SU-DHL-6 (cell line): ENCODE data around the gene WFDC6.

ENCODE experiments used
- H2AFZ ChIP-seq: fragments of 200-600 bp; sonication (generic); 2 replicates; pipeline ENCODE4 v1.6.1; 2014; ENCODE audit warnings: low read depth, mild to moderate bottlenecking, moderate library complexity, mixed read lengths, antibody characterized with exemption, low read length; ENCODE audit not compliant: severe bottlenecking
- H3F3A ChIP-seq: fragments of 200-600 bp; shearing (Covaris generic); 2 replicates; pipeline ENCODE4 v1.6.0; 2016; ENCODE audit warnings: antibody characterized with exemption, mild to moderate bottlenecking; ENCODE audit not compliant: insufficient read depth
- H3K27ac ChIP-seq: fragments of 200-600 bp; sonication (generic); 2 replicates; pipeline ENCODE4 v1.5.1; 2016; ENCODE audit warnings: low read depth, mild to moderate bottlenecking, low read length, moderate library complexity, mixed read lengths
- H3K27me3 ChIP-seq: fragments of 200-600 bp; sonication (generic), shearing (Covaris generic); 2 replicates; pipeline ENCODE4 v1.6.0; 2014; ENCODE audit warnings: mild to moderate bottlenecking, low read length
- H3K36me3 ChIP-seq: fragments of 200-600 bp; sonication (generic); 2 replicates; pipeline ENCODE4 v1.6.1; 2014; ENCODE audit warnings: mild to moderate bottlenecking, low read length, mixed read lengths
- H3K4me2 ChIP-seq: fragments of 300-600, 200-600 bp; shearing (Covaris generic), sonication (generic); 2 replicates; pipeline ENCODE4 v1.6.0; 2014; ENCODE audit warnings: low read length, low read depth, mild to moderate bottlenecking; ENCODE audit not compliant: poor library complexity, severe bottlenecking
- H3K4me3 ChIP-seq: fragments of 200-600 bp; sonication (generic); 2 replicates; pipeline ENCODE4 v1.5.1; 2014; ENCODE audit warnings: antibody characterized with exemption, low read length, mild to moderate bottlenecking, mixed read lengths; ENCODE audit not compliant: insufficient read depth, poor library complexity, severe bottlenecking
- H3K79me2 ChIP-seq: fragments of 200-600 bp; sonication (generic); 2 replicates; pipeline ENCODE4 v1.6.1; 2014; ENCODE audit warnings: mild to moderate bottlenecking, low read length, moderate library complexity; ENCODE audit not compliant: insufficient read depth
- H3K9ac ChIP-seq: fragments of 200-600 bp; sonication (generic); 2 replicates; pipeline ENCODE4 v1.7.0; 2014; ENCODE audit warnings: mild to moderate bottlenecking, low read length
- H3K9me2 ChIP-seq: fragments of 200-600 bp; sonication (generic); replicated peaks from 2 replicates; pipeline ENCODE4 v1.6.1; 2014; ENCODE audit warnings: low read length; ENCODE audit not compliant: insufficient read depth
- H3K9me3 ChIP-seq: fragments of 200-600 bp; sonication (generic); 2 replicates; pipeline ENCODE4 v1.6.1; 2014; ENCODE audit warnings: low read length, mixed read lengths; ENCODE audit not compliant: insufficient read depth
- H4K20me1 ChIP-seq: fragments of 200-600 bp; sonication (generic); 2 replicates; pipeline ENCODE4 v1.6.1; 2014; ENCODE audit warnings: low read depth, mild to moderate bottlenecking, antibody characterized with exemption, low read length, moderate library complexity, mixed read lengths
- EZH2phosphoT487 ChIP-seq: fragments of 200-600 bp; sonication (generic), shearing (Covaris generic); conservative IDR thresholded peaks from 2 replicates; pipeline ENCODE4 v1.6.1; 2018; ENCODE audit warnings: mild to moderate bottlenecking, antibody characterized with exemption, low read length, moderate library complexity, mixed read lengths
- TF ChIP-seq, protein P1 (sequence below): fragments of 200-600 bp; sonication (generic); IDR thresholded peaks from one replicate; pipeline ENCODE4 v1.5.1; 2017; ENCODE audit warnings: antibody characterized with exemption, mild to moderate bottlenecking, low read length, moderate library complexity; ENCODE audit not compliant: insufficient read depth, poor library complexity, severe bottlenecking

The WFDC6 gene

DNA sequence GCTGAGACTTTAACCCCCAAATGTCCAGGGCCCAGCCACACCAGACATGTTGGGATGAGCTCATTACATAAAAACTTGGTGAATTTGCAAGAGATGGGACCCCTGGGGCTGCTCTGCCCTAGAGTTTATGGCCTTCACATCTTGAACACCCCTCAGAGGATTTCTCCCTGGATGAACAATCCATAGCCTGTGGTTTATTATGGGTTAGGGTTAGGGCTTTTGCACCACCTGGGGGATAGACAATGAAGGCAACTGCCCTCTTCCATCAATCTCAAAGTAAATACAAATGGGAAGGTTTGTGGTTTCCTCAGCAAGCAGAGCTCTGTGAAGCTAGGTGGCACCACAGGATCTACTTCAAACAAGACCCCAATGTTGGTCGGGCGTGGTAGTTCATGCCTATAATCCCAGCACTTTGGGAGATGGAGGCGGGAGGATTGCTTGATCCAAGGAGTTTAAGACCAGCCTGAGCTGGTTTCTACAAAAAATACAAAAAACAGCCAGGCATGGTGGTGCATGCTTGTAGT, 41.2 kb downstream of the WFDC6 start:
- H3K79me2 ChIP-seq, result no peaks in the 10 kb centered on the region
- H3K9ac ChIP-seq, result no peak overlapping the region
- H4K20me1 ChIP-seq, result no peaks in the 10 kb centered on the region
- H3F3A ChIP-seq, result no peaks in the 10 kb centered on the region
- no peak overlapping the region for H3K27ac ChIP-seq
- H3K9me3 ChIP-seq, result no peaks in the 10 kb centered on the region
- TF ChIP-seq EZH2phosphoT487, result no peak
- TF ChIP-seq, protein P1, sequence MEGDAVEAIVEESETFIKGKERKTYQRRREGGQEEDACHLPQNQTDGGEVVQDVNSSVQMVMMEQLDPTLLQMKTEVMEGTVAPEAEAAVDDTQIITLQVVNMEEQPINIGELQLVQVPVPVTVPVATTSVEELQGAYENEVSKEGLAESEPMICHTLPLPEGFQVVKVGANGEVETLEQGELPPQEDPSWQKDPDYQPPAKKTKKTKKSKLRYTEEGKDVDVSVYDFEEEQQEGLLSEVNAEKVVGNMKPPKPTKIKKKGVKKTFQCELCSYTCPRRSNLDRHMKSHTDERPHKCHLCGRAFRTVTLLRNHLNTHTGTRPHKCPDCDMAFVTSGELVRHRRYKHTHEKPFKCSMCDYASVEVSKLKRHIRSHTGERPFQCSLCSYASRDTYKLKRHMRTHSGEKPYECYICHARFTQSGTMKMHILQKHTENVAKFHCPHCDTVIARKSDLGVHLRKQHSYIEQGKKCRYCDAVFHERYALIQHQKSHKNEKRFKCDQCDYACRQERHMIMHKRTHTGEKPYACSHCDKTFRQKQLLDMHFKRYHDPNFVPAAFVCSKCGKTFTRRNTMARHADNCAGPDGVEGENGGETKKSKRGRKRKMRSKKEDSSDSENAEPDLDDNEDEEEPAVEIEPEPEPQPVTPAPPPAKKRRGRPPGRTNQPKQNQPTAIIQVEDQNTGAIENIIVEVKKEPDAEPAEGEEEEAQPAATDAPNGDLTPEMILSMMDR, result no peak
- no peaks in the 10 kb centered on the region for H3K27me3 ChIP-seq
- H3K4me3 ChIP-seq, result no peak overlapping the region
- H2AFZ ChIP-seq, result no peak overlapping the region
- no peaks in the 10 kb centered on the region for H3K36me3 ChIP-seq
- no peak overlapping the region for H3K4me2 ChIP-seq
- no peaks in the 10 kb centered on the region for H3K9me2 ChIP-seq

DNA sequence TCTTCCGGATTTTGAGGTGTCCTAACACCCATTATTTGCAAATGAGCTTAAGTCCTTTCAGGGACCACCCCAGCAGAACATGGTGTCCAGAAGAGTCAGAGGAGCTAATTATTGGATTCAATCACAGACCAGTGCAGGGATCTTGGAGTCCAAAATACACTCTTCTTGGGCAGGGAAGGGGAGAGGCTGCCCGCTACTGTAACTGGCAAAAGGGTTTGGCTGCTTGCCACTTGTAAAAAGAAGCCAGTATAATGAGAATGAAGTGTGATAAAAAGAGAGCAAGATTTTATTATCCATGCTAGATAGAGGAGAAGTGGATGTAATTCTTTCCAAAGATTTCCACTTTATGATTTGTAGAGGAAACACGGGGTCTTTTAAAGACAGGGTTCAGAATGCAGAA, 43.1 kb downstream of the WFDC6 start:
- Histone ChIP-seq H3K9ac (no peak overlapping the region), H3K27me3 (no peaks in the 10 kb centered on the region), H3K4me2 (no peak overlapping the region), H4K20me1 (no peaks in the 10 kb centered on the region), H3K79me2 (no peaks in the 10 kb centered on the region), H2AFZ (no peak overlapping the region), H3F3A (no peaks in the 10 kb centered on the region), H3K36me3 (no peaks in the 10 kb centered on the region), H3K4me3 (no peak overlapping the region), H3K27ac (no peak overlapping the region), H3K9me2 (no peaks in the 10 kb centered on the region), H3K9me3 (no peaks in the 10 kb centered on the region)
- TF ChIP-seq, protein P1, result no peak
- no peak for TF ChIP-seq EZH2phosphoT487

DNA sequence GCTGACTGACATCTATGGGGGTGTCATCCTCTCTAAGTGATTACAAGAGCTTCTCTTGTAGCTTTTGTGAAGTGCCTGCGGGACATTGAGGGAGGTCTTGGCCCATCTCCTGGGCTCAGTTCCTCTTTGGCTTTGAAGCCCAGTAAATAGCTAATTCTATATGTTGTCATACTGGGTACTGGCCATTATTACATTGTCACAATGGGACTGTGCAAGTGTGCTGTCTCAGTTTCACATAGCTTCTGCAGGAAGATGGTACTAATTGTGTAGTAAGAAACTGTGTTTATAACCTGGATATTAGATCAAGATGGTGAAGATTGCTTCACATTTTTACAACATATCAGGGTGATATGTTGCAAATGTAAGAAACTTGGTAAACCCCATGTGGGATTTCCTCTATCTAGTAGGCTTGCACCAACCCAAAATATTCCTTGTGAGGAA, 43.8 kb downstream of the WFDC6 start:
- Histone ChIP-seq H3K79me2 (no peaks in the 10 kb centered on the region), H3K9me3 (no peaks in the 10 kb centered on the region), H3F3A (no peaks in the 10 kb centered on the region), H3K9ac (no peak overlapping the region), H3K4me3 (no peak overlapping the region), H3K9me2 (no peaks in the 10 kb centered on the region), H4K20me1 (no peaks in the 10 kb centered on the region), H2AFZ (no peak overlapping the region), H3K27ac (no peak overlapping the region), H3K4me2 (no peak overlapping the region), H3K36me3 (no peaks in the 10 kb centered on the region), H3K27me3 (no peaks in the 10 kb centered on the region)
- TF ChIP-seq, protein P1, result no peak
- no peak for TF ChIP-seq EZH2phosphoT487
